GM19193 (cell line): ENCODE data around the gene CYB5D1.

Experiments
- POLR2A ChIP-seq: IDR thresholded peaks from 4 replicates; pipeline ENCODE4 v1.6.1; 2011; ENCODE audit not compliant: insufficient read depth, insufficient read length; ENCODE audit errors: extremely low read depth

Gene CYB5D1

GRCh38 chr17:7839190-7839875 lies 18.5 kb upstream of the CYB5D1 start:
- TF ChIP-seq POLR2A: no peak

- TF ChIP-seq POLR2A: no peak
Measured at GRCh38 chr17:7839876-7840261, 17.9 kb upstream of the CYB5D1 start.

- no peak for TF ChIP-seq POLR2A
Measured at GRCh38 chr17:7840441-7840840, 17.4 kb upstream of the CYB5D1 start.

DNA sequence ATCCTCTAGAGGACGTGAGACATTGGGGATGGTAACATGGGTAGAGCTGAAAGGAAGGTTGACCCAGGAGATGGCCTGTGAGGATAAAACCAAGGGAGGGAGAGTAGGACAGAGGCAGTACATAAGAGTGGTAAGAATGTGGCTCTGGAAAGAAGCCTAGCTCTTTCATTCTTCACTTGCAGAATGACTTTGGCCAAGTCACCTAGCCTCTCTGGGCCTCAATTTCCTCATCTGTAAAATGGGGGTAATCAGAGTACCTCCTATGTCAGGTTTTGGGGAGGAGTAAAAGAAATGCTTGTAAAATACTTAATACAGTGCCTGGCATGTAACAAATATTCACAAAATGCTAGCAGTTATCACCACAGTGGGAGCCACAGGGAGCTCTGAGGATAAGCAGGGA lies 16.9 kb upstream of the CYB5D1 start:
- TF ChIP-seq POLR2A: no peak

DNA sequence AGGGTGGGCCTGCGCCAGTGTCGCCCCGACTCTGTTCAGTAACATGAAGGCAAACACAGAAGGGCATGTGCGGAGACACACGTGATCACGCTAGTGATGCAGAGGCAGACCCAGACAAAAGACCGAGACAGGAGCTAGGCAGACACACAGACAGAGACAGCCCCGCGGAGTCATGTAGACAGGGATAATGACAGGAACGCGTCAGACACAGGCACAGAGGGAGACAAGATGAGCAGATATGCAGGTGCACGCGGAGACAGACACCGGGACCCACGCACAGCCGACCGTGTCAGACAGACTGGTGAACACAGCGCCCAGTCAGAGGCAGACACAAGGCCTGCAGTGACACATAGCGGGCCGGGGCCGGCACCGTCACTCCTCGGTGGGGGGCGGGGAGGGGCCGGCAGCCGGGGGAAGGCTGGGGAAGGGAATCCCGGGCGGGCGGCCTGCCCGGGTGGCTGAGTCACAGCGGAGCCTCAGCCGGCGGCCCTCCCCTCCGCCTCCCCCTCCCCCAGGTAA lies 16.3 kb upstream of the CYB5D1 start:
- TF ChIP-seq POLR2A: peak; percentile 53

- TF ChIP-seq POLR2A: no peak
Measured at GRCh38 chr17:7841915-7842379, 15.9 kb upstream of the CYB5D1 start.

DNA sequence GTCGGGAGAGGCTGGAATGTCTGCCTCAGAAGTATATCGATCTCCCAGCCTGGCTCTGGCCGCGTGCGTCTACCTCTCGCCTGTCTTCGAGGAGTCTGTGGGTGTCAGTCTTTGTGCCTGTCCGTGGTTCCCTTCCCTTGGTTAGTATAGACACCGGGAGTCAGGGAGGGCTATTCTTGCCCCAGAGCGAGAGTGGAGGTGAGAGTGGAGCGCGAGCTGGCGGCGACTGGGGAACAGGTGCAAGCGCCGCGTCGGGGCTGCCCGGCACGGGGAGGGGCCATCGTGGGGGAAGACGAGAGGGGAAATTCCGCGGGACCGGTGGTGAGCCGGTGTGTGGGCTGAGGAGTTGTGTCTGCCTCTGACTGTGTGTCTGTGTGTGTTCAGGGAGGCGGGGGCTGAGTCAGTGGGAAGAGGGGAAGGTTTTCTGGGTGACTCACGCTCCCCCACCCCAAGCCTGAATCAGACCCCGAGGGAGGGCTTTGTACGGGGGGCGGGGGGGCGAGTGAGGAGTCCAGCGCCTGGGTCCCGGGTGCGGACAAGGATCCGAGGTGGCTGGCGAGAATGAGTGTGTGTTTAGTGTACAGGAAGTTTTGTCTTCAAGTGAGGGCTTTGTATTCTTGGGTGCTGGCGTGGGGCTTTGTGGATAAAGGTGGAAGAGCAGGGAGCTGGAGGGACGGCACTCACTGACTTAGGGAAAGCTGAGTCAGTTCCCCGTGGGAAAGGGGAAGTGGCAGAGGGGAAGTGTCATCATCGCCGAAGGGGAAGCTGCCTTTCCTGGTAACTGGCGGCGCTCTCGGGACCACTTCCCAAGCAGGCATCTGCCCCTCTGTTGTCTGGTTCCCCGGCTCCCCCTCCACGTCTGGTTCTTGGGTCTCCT lies 15.2 kb upstream of the CYB5D1 start:
- TF ChIP-seq POLR2A: peak; percentile 71

DNA sequence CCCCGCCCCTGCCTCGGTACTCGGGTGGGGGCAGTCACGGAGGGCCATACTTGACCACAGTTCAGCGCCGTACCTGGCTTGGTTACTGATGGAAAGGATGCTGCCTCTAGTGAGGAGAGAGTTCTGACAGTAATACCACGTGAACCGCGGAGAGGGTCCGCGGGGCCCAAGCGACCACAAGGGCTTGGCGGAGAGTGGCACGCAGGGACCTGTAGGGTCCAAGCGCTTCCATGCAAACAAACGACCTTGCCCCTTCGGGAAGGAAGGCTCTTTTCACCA lies 14.6 kb upstream of the CYB5D1 start:
- TF ChIP-seq POLR2A: no peak

GRCh38 chr17:7843536-7844291 lies 14.1 kb upstream of the CYB5D1 start:
- peak; percentile 57 for TF ChIP-seq POLR2A

DNA sequence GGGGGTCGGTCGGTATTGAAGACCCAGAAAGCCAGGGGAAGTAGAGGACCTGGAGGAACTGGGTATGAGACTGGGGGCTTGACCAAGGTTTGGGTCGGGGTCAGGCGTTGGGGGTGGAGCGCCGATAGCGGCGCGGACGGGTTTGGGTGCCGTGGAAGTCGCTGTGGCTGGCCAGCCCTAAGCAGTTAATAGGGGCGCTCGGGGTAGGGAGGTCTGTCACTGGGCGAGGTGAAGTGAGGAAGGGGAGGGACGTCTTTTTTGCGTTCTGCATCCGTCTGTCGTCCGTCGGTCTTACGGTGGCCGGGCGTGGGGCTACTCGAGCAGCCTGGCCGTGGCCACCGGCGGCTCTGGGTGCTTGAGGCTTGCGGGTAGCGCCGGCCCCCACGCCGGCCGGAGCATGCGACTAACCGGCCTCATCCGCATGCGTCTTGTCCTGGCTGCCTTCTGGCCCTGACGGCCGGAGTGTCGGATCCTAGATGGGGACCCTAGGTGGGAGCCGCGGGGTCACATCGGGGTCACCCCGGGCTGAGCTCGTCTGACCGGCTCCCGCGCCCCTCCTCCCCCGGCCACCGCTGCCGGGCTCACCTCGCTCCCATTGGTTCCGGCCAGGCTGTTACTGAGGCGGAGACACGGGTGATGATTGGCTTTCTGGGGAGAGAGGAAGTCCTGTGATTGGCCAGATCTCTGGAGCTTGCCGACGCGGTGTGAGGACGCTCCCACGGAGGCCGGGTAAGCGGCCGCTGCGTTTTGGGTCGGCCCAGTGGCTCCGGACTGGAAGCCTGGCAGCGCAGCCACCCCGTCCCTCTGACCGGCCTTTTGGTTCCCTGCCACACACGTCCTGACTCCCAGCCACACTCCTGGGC lies 13.3 kb upstream of the CYB5D1 start:
- TF ChIP-seq POLR2A: peak; percentile 57

DNA sequence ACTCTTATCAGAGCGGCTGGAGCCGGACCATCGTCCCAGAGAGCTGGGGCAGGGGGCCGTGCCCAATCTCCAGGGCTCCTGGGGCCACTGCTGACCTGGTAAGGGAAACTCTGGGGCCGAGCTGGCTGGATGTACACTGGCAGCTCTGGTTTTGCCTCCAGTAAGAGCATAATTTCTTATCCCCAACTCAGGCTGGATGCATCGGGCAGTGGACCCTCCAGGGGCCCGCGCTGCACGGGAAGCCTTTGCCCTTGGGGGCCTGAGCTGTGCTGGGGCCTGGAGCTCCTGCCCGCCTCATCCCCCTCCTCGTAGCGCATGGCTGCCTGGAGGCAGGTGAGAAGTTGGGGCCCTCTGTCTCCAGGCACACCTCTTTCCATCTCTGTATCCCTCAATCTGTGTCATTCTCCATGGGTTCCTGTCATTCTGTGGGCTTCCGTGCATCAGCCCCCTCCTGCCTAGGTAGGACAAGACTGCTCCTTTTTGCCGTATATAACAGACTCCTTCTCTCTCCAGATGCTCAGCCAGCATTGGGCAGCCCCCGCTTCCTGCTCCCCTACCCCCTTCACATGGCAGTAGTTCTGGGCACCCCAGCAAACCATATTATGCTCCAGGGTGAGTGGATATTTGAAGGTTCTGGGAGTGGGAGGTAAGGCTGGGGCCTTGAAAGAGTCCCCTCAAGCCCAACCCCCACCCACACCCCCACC lies 12.3 kb upstream of the CYB5D1 start:
- no peak for TF ChIP-seq POLR2A

GRCh38 chr17:7846063-7846735 lies 11.6 kb upstream of the CYB5D1 start:
- no peak for TF ChIP-seq POLR2A
